ENCODE measurements around the gene OGFRL1.

Gene OGFRL1

DNA sequence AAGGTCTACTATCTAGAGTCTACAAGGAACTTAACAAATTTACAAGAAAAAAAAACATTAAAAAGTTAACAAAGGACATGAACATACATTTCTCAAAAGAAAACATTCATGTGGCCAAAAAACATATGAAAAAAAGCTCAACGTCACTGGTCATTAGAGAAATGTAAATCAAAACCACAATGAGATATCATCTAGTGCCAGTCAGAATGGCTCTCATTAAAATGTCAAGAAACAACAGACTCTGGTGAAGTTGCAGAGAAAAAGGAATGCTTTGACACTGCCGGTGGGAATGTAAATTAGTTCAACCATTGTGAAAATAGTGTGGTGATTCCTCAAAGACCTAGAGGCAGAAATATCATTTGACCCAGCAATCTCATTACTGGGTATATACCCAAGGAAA, 48.3 kb downstream of the OGFRL1 start:
- DNase-seq = no peak

DNA sequence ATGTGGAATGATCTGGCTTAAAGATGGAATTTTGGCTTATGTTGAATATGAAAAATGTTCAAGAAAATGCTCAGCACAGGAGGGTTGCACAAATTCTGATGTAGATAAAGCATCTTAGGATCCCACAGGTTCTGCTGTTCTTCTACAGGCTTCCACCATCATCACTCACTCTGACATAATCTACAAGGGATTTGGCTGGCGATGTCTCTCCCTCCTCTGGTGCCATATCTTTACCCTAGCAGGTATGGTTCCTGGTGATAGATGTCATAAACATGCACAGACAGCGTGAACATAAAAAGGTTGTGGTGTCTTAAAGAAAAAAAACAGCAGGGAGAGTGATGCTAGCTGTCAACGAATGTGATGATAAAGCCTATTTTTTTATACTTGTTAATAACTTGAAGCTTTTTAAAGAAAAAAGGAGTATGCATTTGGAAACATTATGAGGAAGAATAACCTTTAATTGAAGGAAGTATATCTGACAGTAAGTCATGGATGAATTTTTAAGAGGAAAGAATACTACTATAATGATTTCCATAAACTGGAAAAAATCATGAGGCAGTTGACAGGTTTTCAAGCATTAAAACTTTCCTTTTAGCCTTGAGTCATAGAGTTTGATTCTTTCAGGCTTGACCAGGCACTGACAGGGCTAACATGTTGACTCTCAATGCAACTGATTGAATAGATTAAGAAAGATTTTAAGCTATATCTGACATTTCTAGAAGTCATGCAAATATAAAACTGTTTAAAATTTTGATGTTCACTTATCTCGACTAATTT, 50.1 kb downstream of the OGFRL1 start:
- no peak for DNase-seq

DNA sequence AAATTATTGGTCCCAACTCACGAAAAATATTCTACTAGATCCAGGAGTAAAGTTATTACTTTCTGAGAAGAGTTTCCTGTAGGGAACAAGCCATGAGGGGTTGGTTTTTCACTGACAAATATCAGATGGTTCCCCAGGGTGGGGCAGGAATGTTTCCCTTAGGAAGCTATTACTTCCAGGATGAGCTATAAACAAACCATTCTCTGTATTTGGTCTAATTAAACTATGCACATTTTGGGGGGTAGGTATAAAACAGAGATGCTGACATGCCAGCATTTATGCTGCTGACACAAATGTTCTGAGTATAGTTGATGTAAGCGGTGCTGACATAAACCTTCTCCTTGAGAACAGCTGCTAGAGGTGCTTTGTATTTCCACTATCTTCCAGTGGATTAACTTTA, 54.2 kb downstream of the OGFRL1 start:
- no peak for DNase-seq

DNA sequence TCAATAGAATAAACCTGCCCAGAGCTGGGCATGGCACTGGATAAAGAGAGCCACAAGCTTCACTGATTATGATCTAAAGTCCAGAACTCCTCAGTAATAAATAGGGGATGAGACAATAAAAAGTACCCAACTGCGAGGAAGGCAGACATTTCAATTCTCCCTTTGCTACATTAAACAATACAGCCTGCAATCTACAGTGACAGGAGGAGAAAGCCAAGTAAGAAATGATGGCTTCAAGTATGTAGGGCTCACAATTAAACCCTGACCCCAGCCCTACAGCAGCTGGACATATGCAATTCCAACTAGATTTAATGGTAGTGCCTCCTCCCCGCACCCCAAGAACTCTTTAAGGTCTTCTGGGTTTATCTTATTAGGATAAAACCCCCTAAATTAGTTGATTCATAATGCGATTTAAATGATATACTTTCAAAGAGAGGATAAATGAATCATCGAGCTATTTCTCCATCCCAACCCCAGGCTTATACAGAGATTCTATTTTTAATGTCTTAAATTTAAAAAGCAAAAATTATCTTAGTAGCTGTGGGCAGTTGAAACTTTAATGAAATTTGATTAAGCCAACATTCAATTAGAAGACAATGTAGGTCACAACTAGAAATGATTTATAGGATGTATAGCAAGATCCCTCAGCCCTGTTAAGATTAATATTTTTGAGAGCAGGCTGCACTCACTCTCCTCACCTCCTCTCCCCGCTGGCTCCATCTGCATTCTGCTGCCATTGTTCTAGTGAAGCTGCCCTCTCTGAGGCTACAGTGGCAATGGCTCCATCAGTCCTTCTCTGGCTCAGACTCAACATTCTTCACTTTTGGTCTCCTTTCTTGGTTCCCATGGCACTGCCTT, 57.1 kb downstream of the OGFRL1 start:
- DNase-seq = no peak

DNA sequence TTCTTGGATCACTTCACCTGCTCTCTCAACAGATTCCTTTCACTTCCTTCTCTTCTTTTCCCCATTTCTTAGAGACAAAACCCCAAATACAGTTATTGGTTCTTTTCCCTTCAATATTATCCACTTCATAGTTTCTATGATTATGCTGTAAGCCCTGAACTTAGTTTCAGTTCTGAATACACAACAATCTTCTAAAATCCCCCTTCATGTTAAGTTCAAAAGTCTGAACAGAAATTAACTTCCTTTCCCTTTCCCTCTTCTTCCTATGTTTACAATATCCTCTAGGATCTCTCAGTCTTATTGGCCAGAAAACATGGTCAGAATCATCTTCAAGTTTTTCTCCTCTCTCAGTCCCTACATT, 57.7 kb downstream of the OGFRL1 start:
- no peak for DNase-seq

DNA sequence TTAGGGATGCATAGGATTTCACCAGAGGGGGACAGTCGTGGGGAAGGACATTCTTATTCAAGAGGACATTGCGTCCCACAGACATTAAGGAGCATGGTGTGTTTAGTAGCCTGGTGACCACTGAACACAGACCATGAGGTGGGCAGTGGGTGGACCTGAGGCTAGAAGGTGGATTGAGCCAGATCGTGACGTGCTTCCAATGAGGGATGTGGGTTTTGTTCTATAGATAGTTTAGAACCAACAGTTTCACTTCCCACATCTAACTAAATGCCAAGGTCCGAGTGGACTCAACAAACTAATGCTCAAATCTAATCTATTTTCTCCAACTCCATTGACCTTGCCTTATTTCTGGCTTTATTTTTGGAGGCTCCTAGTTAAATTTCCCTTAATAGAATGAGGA, 58.5 kb downstream of the OGFRL1 start:
- no peak for DNase-seq

DNA sequence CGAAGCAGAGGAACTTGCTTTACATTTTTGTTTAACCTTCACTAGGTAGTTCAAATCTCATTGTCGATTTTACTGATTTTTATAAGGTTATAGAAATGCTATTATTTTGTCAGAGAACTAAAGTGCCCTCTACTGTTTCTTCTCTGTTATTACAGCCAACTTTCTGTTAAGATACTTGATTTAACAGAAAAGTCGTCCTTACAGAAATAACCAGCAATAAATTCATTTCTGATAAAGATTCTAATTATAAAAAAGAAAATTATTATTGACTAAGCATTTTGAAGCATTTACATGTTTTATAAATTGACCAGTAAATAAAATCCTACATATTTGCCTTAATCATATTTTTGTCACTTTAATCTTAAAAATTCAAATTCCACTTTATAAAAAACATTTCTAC, 60.8 kb downstream of the OGFRL1 start:
- DNase-seq = no peak

DNA sequence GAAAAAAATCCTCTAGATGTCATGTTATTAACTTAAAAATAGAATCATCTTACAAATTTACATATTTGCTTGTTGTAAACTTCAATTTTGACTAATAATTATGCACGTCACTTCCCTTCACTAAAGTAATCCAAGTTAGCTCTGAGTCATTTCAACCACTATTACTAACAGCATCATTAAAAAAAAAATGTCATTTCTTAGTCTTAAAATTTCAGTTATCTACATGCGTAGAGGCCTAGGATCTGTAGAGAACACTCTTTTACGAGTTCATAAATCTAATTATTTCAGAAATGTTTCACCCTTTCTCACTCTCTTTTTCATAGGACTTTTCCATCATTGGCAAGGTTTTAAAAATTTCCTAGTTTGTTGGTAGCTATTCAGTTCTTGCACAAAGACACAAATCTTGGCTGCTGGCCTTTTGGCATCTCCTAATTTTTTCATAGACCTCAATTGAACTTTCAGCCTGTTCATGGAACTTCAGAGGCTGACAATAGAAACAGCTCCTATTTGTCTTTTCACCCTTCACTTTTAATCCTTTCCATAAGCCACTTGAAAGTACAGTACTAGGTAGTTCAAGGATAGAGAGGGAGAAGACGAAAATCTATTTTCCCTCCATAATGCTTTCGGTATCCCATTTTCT, 61.5 kb downstream of the OGFRL1 start:
- no peak for DNase-seq

DNA sequence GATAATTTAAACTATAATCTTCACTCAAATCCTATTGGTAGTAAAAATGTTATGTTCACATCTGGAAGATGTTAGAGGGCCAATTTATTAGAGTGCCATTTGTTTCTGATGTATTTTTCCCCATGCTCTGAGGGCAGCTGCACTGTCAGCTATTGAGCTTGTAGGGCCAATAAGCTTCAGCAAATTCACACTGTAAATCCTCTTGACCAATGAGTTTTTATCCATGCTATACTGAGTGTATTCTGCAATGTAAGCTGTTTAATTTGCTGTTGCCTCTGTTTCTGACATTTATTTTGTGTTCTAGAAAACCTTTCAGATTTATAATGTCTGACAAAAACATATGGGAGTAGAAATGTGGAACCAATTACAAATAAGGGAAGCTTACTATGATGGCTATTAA, 62.6 kb downstream of the OGFRL1 start:
- no peak for DNase-seq

Measured in GF-D8 (cell line).